ENCODE data around the gene DOCK9.
A peak's percentile ranks its signal among the peaks of the same experiment; 100 is the strongest.
"Not testable (repeated sequence)": the region's sequence is repeated elsewhere in the genome, so short reads cannot be mapped to it uniquely, and the experiment has no call there.

The DOCK9 gene

DNA sequence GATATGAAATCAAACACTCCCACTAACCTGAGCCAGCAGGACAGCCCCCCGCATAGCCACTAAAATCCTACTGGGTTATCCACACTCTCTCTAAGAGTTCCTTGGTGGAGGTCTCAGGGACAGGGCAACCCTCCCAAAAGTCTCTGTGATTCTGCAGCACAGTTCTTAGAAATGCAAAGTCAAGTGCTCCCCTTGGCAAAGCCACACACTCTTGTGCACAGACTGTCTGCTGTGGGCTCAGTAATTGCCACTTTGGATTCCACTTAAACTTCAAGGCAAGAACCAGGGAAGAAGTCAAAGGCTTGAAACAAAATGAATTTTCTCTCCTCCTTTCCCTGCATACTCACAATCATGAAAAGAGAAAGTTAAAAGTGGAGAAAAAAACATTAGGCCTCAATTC lies 61.5 kb downstream of the DOCK9 start:
- DNase-seq = no peak

DNA sequence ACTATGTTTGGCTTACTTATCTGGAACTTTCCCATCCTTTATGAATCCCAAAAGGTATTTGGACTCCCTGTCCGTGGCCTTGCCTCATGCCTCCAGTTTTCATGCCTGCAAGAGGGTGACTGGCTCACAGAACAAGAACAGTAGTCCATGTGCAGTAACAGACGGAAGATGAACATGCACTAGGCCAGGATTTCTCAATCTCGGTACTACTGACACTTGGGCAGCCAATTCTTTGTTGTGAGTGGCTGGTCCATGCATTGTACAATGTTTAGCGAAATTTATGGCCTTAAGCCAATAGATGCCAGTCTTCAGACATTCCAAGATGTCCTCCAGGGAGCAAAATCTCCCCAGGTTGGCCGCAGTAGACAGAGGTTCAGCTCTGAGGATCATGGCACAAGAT lies 61.9 kb downstream of the DOCK9 start:
- no peak for DNase-seq

GRCh38 chr13:98915563-98915962 lies 62.3 kb downstream of the DOCK9 start:
- no peak for DNase-seq

GRCh38 chr13:98913741-98914140 lies 64.1 kb downstream of the DOCK9 start:
- no peak for DNase-seq

GRCh38 chr13:98912846-98913245 lies 65.0 kb downstream of the DOCK9 start:
- DNase-seq = no peak

DNA sequence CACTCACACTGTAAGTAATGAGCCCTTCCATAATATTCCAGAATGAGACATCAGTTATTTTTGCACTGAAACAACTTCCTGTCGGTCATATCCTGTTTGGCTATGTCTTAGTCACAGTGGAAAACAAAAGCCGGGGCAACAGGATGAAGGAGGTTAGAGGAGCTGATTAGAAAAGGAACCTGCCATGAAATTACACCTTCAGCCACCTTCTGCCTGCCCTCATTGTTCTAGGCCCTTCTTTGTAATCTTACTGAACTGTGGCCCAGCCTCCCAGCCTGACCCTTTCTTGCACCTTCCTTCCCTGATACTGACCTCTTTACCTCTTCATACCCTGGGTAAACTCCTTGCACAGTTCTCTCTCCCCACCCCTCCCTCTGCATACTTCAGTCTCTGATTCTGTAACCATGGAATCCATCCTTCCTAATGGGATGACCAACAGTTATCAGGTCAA lies 67.3 kb downstream of the DOCK9 start:
- peak in 1 of 56 donors; percentile 2 for DNase-seq

GRCh38 chr13:98909016-98909415 lies 68.8 kb downstream of the DOCK9 start:
- DNase-seq = no peak

DNA sequence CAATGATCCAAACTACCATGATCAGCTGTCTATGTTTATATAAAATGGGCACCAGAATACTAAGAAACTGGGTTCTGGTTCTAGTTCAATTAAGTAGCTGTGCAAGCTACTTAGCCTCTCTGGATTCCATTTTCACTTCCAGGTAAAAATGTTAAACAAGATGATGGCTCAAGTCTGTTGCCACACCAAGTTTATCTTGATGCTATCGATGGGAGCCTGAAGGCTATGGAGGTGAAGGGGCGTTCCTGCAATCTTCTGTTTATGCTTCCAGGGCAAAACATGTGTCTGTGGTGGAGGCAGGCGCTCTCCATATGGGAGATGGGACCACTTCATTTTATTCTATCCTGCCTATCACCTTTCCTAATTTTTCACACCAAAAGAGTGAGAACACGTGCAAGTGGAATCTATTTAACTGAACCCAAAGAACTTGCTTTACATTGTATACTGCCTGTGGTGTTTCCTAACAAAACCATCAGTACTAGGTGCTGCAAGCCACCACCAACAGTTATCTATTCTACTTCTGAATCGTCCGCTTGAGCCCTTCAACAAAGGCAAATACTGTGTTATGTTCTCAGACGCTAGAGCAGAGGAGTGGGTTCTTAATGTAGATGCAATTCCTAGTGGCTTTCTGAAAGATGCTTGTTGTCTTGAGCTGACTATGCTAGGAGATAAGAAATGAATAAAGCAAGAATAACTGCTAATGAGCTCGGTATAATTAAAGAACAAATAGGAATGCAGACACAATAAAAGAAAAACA lies 70.9 kb downstream of the DOCK9 start:
- no peak for DNase-seq

GRCh38 chr13:98905199-98905598 lies 72.7 kb downstream of the DOCK9 start:
- DNase-seq = no peak

GRCh38 chr13:98900442-98900841 lies 77.4 kb downstream of the DOCK9 start:
- no peak for DNase-seq

DNA sequence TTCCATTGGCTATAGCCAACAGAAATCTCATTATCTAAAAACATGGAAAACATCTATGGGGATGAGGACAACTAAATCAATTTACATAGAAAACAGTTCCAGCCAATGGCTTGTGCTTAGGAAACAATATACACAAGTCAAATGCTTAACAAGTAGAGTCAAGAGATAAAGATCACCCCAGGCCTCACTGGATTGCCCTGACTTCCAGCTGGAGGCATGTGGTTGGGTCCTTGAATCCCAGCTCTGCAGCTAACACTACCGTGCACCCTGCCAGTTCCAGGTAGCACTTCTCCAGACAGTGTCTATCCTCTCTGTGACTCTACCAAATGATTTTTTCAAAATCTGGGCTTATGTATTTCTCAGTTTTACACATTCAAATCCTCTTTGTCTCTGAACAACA lies 80.2 kb downstream of the DOCK9 start:
- DNase-seq = no peak

GRCh38 chr13:98896868-98897144 lies 81.1 kb downstream of the DOCK9 start:
- DNase-seq = no peak

- DNase-seq = no peak
These were observed 81.6 kb downstream of the DOCK9 start for GRCh38 chr13:98896083-98896867.

- not testable (repeated sequence) for DNase-seq
These were observed 83.0 kb downstream of the DOCK9 start for GRCh38 chr13:98894814-98895213.

- DNase-seq = no peak
These were observed 84.5 kb downstream of the DOCK9 start for GRCh38 chr13:98893371-98893770.

GRCh38 chr13:98892821-98893220 lies 85.0 kb downstream of the DOCK9 start:
- no peak for DNase-seq

- no peak for DNase-seq
These were observed 85.8 kb downstream of the DOCK9 start for GRCh38 chr13:98892077-98892476.

DNA sequence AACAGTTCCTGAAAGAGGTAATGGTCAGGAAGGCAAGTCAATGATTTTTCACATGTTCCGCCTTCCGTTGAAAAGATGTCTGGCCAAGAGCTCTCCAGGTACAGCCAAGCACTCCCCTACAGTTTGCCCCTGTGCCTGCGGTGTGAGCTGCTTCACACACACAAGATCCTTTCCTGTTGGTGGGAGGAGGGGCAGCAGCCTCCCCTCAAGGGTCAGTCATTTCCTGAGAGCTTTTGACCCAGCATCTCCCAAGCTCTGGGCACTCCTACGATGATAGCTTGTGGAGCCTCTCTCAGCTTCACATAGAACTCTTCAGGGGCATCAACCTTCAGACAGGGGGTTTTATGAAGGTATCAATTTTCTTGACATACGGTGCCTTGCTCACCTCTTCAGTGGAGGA lies 86.9 kb downstream of the DOCK9 start:
- DNase-seq = no peak

GRCh38 chr13:98890186-98890585 lies 87.7 kb downstream of the DOCK9 start:
- DNase-seq = peak in 37 of 56 donors; percentile 2 to 73 (median 31)

GRCh38 chr13:98889419-98890085 lies 88.3 kb downstream of the DOCK9 start:
- no peak for DNase-seq

DNA sequence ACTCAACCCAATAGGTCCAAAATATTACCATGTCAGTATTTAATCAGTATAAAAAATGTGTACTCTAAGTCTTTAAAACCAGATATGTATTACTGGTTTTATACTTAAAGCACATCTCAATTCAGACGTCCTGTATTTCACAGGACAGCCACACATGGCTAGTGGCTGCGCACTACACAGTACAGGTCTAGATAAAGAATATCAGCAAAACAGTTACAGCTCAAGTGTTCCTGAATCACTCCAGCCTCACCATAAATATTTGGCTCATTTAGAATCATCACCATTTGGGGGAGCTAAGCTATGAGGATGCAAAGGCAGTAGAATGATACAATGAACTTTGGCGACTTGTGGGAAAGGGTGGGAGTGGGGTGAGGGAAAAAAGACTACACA lies 89.0 kb downstream of the DOCK9 start:
- DNase-seq = no peak

DNA sequence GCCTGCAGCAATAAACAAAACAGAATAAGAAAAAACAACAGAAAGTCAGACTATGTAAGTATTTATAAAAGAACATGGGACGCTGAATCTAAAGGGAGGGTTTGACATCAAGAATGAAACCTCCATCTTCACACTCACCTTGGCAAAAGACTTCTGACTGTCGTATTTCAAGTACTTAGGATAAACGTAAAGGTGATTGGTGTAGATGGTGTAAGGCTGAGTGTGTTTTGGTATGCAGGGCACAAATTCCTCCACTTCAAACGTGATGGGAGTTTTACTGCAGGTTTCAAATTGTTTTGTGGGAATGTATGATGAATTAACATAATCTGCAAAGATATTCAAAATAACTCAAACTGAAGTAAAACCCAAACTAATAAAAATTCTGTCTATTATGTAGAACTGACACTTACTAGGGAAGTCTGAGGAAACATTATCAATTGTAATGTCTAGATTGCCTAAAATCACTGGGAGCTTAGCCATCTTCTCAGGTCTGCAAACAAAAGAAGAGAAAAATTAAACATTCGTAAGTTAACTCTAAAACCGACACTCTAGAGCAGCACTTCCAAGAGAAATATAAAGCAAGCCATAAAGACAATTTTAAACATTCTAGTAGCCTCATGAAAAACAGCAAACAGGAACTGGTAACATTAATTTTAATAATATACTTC lies 89.5 kb downstream of the DOCK9 start:
- DNase-seq = no peak
